HG03066 (cell line): ENCODE measurements around the gene ATG2B.
"Not testable (repeated sequence)": the region's sequence is repeated elsewhere in the genome, so short reads cannot be mapped to it uniquely, and the experiment has no call there.

Experiments used
- ATAC-seq: cut with Tn5 transposase; IDR thresholded peaks from one replicate; pipeline ENCODE4 v1.9.1; 2021; ENCODE audit warnings: low read depth; ENCODE audit not compliant: unreplicated experiment

ATG2B gene

GRCh38 chr14:96256407-96256806 is 106.7 kb downstream of the ATG2B start:
- no peak for ATAC-seq

GRCh38 chr14:96255501-96256366 is 107.4 kb downstream of the ATG2B start, which contains the start of gene BDKRB1:
BDKRB1 (plus strand) TSS chr14:96256210; CDS start chr14:96263683, 7,473 bp downstream.
- ATAC-seq = no peak

GRCh38 chr14:96254687-96255086 is 108.5 kb downstream of the ATG2B start:
- ATAC-seq = no peak

GRCh38 chr14:96252999-96253539 is 110.1 kb downstream of the ATG2B start:
- no peak for ATAC-seq

GRCh38 chr14:96252323-96252998 is 110.7 kb downstream of the ATG2B start:
- no peak for ATAC-seq

- no peak for ATAC-seq
Observed at GRCh38 chr14:96251656-96252155, 111.4 kb downstream of the ATG2B start.

GRCh38 chr14:96250485-96250884 is 112.7 kb downstream of the ATG2B start:
- ATAC-seq = no peak

- no peak for ATAC-seq
Observed at GRCh38 chr14:96249029-96249428, 114.1 kb downstream of the ATG2B start.

- no peak for ATAC-seq
Observed at GRCh38 chr14:96247031-96247430, 116.1 kb downstream of the ATG2B start.

GRCh38 chr14:96246539-96246847 is 116.6 kb downstream of the ATG2B start:
- ATAC-seq = no peak

GRCh38 chr14:96245710-96246538 is 117.2 kb downstream of the ATG2B start:
- ATAC-seq = no peak

GRCh38 chr14:96245074-96245473 is 118.1 kb downstream of the ATG2B start:
- not testable (repeated sequence) for ATAC-seq

GRCh38 chr14:96243785-96244184 is 119.4 kb downstream of the ATG2B start:
- ATAC-seq = no peak

GRCh38 chr14:96242126-96242525 is 121.0 kb downstream of the ATG2B start:
- no peak for ATAC-seq

- ATAC-seq = no peak
Observed at GRCh38 chr14:96240641-96241040, 122.5 kb downstream of the ATG2B start.

- no peak for ATAC-seq
Observed at GRCh38 chr14:96239711-96240141, 123.4 kb downstream of the ATG2B start.

- ATAC-seq = no peak
Observed at GRCh38 chr14:96238676-96239265, 124.4 kb downstream of the ATG2B start.

GRCh38 chr14:96237641-96238040 is 125.5 kb downstream of the ATG2B start:
- ATAC-seq = no peak

GRCh38 chr14:96235426-96235825 is 127.7 kb downstream of the ATG2B start:
- no peak for ATAC-seq

GRCh38 chr14:96233661-96234060 is 129.5 kb downstream of the ATG2B start:
- no peak for ATAC-seq
